Liver (tissue), 9 donors: ENCODE data around the gene OTUD7B. TPM values are rescaled to one million over a fixed set of nuclear protein-coding genes. Genes with fewer than 3 reads are reported as not detected.

ENCODE experiments used
- DNase-seq: peaks from one replicate; pipeline ENCODE4 v3.0.0-alpha.2; 2017; ENCODE audit warnings: low spot score
- H3K27ac ChIP-seq, 2 donors: one replicate each; pipeline ENCODE4 v1.7.0; 2013; ENCODE audit warnings: inconsistent platforms in 2 of 2, low read length in 2 of 2, control low read depth in 1 of 2, low read depth in 1 of 2, mild to moderate bottlenecking in 1 of 2
- H3K27me3 ChIP-seq, 4 donors: one replicate each; pipeline versions ENCODE4 v1.6.1 to v1.7.0; 2013; ENCODE audit warnings: low read length in 3 of 4, inconsistent platforms in 1 of 4, mild to moderate bottlenecking in 1 of 4, moderate library complexity in 1 of 4; ENCODE audit not compliant: control insufficient read depth in 4 of 4, insufficient read depth in 4 of 4
- H3K36me3 ChIP-seq, 4 donors: one replicate each; pipeline versions ENCODE4 v1.6.1 to v1.7.0; 2013; ENCODE audit warnings: low read length in 3 of 4, mild to moderate bottlenecking in 3 of 4, low read depth in 1 of 4, moderate library complexity in 1 of 4; ENCODE audit not compliant: control insufficient read depth in 4 of 4, insufficient read depth in 3 of 4
- H3K4me1 ChIP-seq, 4 donors: one replicate each; pipeline versions ENCODE4 v1.6.1 to v1.7.0; 2013; ENCODE audit warnings: low read length in 3 of 4, mild to moderate bottlenecking in 3 of 4, moderate library complexity in 1 of 4; ENCODE audit not compliant: control insufficient read depth in 4 of 4, insufficient read depth in 4 of 4
- H3K4me3 ChIP-seq, 3 donors: one replicate each; pipeline versions ENCODE4 v1.6.1 to v1.7.0; 2013; ENCODE audit warnings: low read length in 3 of 3, control low read depth in 1 of 3, low read depth in 1 of 3, mild to moderate bottlenecking in 1 of 3
- H3K9ac ChIP-seq, 2 donors: one replicate each; pipeline ENCODE4 v1.7.0; 2013; ENCODE audit warnings: low read length in 2 of 2, mild to moderate bottlenecking in 2 of 2, moderate library complexity in 2 of 2, control low read depth in 1 of 2, low read depth in 1 of 2
- H3K9me3 ChIP-seq, 4 donors: one replicate each; pipeline versions ENCODE4 v1.6.1 to v1.7.0; 2013; ENCODE audit warnings: low read length in 3 of 4; ENCODE audit not compliant: control insufficient read depth in 4 of 4
- CTCF ChIP-seq: fragments of 150-350 bp; IDR thresholded peaks from 2 replicates; pipeline ENCODE4 v1.5.1; 2017; ENCODE audit warnings: improper control_type of control experiment, low read depth, low read length; ENCODE audit not compliant: missing input control
- EGR1 ChIP-seq, 2 donors: IDR thresholded peaks; 2 replicates each; pipeline ENCODE4 v1.6.1; 2016 to 2018; ENCODE audit warnings: antibody characterized with exemption in 2 of 2, low read depth in 2 of 2
- FOXA1 ChIP-seq: IDR thresholded peaks from 2 replicates; pipeline ENCODE4 v1.6.1; 2016; ENCODE audit warnings: antibody characterized with exemption
- FOXA2 ChIP-seq: IDR thresholded peaks from 2 replicates; pipeline ENCODE4 v1.6.1; 2016; ENCODE audit warnings: antibody characterized with exemption
- GABPA ChIP-seq, 2 donors: IDR thresholded peaks in 1 of 2; conservative IDR thresholded peaks in 1 of 2; 2 replicates each; pipeline ENCODE4 v1.6.1; 2016; ENCODE audit warnings: antibody characterized with exemption in 2 of 2, mild to moderate bottlenecking in 1 of 2, moderate library complexity in 1 of 2
- HNF4A ChIP-seq, 2 donors: conservative IDR thresholded peaks; 2 replicates each; pipeline ENCODE4 v1.6.1; 2016; ENCODE audit warnings: antibody characterized with exemption in 2 of 2, mild to moderate bottlenecking in 2 of 2
- HNF4G ChIP-seq: IDR thresholded peaks from 2 replicates; pipeline ENCODE4 v1.6.1; 2016; ENCODE audit warnings: antibody characterized with exemption
- JUND ChIP-seq, 2 donors: IDR thresholded peaks; 2 replicates each; pipeline ENCODE4 v1.6.1; 2016; ENCODE audit warnings: antibody characterized with exemption in 2 of 2
- NR2F2 ChIP-seq: IDR thresholded peaks from 2 replicates; pipeline ENCODE4 v1.6.1; 2016; ENCODE audit warnings: antibody characterized with exemption
- RAD21 ChIP-seq, 2 donors: IDR thresholded peaks; 2 replicates each; pipeline ENCODE4 v1.6.1; 2016; ENCODE audit warnings: antibody characterized with exemption in 2 of 2, mild to moderate bottlenecking in 2 of 2
- REST ChIP-seq: IDR thresholded peaks from 2 replicates; pipeline ENCODE4 v1.6.1; 2016; ENCODE audit warnings: antibody characterized with exemption, mild to moderate bottlenecking
- RXRA ChIP-seq, 2 donors: IDR thresholded peaks; 2 replicates each; pipeline ENCODE4 v1.6.1; 2017 to 2018; ENCODE audit warnings: antibody characterized with exemption in 2 of 2, mild to moderate bottlenecking in 1 of 2
- SP1 ChIP-seq: IDR thresholded peaks from 2 replicates; pipeline ENCODE4 v1.6.1; 2018; ENCODE audit warnings: antibody characterized with exemption, mild to moderate bottlenecking
- TAF1 ChIP-seq: conservative IDR thresholded peaks from 2 replicates; pipeline ENCODE4 v1.6.1; 2016; ENCODE audit warnings: antibody characterized with exemption, mild to moderate bottlenecking
- YY1 ChIP-seq: IDR thresholded peaks from 2 replicates; pipeline ENCODE4 v1.6.1; 2016; ENCODE audit warnings: antibody characterized with exemption, mild to moderate bottlenecking
- WGBS: extraction: QIAGEN DNeasy Blood & Tissue Kit; methylation state at CpG from one replicate; pipeline ENCODE4 v1.1.7; 2013; 5-methylcytosine and 5-hydroxymethylcytosine counted together
- polyA plus RNA-seq, 2 donors: library from polyadenylated mRNA; stranded (reverse) in 1 of 2; unstranded in 1 of 2; fragments of 200-250 nt in 1 of 2; fragments of >200 nt in 1 of 2; fragmentation: Nextera tagmentation in 1 of 2; extraction: Ambion mirVana in 1 of 2; gene quantifications; one replicate each; pipeline versions ENCODE4 v1.2.1 to v1.2.3, GENCODE V29; 2013 to 2015
- total RNA-seq, 2 donors: library from RNA; depleted of rRNA; stranded (reverse); fragments of >200 nt; gene quantifications; one replicate each; pipeline ENCODE4 v1.2.3, GENCODE V29; 2014
- TF ChIP-seq, protein P1 (sequence below): IDR thresholded peaks from 2 replicates; pipeline ENCODE4 v1.6.1; 2016; ENCODE audit warnings: antibody characterized with exemption
- TF ChIP-seq, protein P2 (sequence below): IDR thresholded peaks from 2 replicates; pipeline ENCODE4 v1.6.1; 2016; ENCODE audit warnings: antibody characterized with exemption
- donor health status: healthy.
- donor health status: healthy.
- donor health status: healthy.
- donor health status: healthy.
- donor health status: healthy.

The OTUD7B gene
- total and polyA plus RNA-seq, 4 donors = 2.1 to 19.2 (median 6.9) TPM

DNA sequence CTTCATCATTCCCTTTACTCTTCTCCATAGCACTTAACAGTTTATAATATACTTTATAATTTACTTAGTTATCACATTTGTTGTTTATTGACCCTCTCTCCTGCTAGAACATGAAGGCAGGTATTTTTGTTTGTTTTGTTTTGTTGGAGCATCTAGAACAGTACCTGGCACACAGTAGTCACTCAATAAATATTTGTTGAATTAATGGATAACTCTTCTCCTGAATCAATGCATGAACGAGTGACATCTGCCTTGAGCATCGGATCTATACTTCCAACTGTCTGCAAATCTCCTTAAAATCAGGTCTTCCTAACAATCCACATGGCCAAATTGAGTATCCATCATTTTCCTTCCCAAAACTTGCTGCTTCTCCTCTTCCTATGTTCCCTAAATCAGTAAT lies 38.0 kb downstream of the OTUD7B start:
- no peaks in the 10 kb centered on the region for H3K27me3 ChIP-seq
- 37% methylated on average over 2 of the region's 2 CpGs for WGBS
- no peak for DNase-seq
- peaks cover 8 to 35% (median 18%) of the 10 kb centered on the region in 4 donors for H3K36me3 ChIP-seq
- H3K4me1 ChIP-seq = peaks cover 0 to 9% (median 3%) of the 10 kb centered on the region in 4 donors
- TF ChIP-seq, protein P1, sequence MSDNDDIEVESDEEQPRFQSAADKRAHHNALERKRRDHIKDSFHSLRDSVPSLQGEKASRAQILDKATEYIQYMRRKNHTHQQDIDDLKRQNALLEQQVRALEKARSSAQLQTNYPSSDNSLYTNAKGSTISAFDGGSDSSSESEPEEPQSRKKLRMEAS = no peak
- TF ChIP-seq CTCF (no peak), NR2F2 (no peak), TAF1 (no peak), HNF4A (conservative IDR thresholded peaks at IDR 0.05) (no peak), FOXA2 (no peak), EGR1 (IDR thresholded peaks at IDR 0.05; ENCODE audit: low read depth in 2 of 2) (no peak), FOXA1 (no peak), RAD21 (IDR thresholded peaks at IDR 0.05) (no peak), REST (no peak), SP1 (no peak)
- H3K4me3 ChIP-seq = no peak overlapping the region
- H3K9me3 ChIP-seq = no peaks in the 10 kb centered on the region
- no peak overlapping the region for H3K27ac ChIP-seq
- H3K9ac ChIP-seq = no peak overlapping the region

DNA sequence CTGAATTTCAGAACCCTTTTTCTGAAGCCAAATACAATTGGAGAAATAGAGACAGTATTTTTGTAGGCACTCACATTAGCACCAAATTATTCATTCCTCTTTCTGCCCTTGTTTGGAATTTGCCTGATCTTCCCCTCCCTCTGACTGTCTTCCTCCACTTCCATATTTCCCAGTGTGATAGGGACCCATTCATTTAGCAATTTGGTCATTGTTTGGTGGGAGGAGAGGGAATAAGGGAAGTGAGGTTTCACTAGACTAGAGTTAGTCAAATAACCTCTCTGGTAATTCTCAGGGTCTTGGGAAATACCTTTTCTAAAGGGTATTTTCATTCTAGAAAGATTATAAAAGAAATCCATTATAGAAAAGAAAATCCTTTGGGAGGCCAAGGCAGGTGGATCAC lies 42.9 kb downstream of the OTUD7B start:
- H3K4me3 ChIP-seq = no peak overlapping the region
- H3K36me3 ChIP-seq = peaks cover 4 to 40% (median 20%) of the 10 kb centered on the region in 4 donors
- H3K27ac ChIP-seq = peak overlapping the region in 1 of 2 donors; percentile 23
- H3K4me1 ChIP-seq = peaks cover 3 to 28% (median 15%) of the 10 kb centered on the region in 4 donors
- no peaks in the 10 kb centered on the region for H3K9me3 ChIP-seq
- no peak overlapping the region for H3K9ac ChIP-seq
- no peak for DNase-seq
- no peaks in the 10 kb centered on the region for H3K27me3 ChIP-seq
- TF ChIP-seq RAD21 (IDR thresholded peaks at IDR 0.05) (no peak), SP1 (no peak), JUND (IDR thresholded peaks at IDR 0.05) (no peak), HNF4G (no peak), REST (no peak), HNF4A (conservative IDR thresholded peaks at IDR 0.05) (no peak), TAF1 (no peak), CTCF (no peak), EGR1 (IDR thresholded peaks at IDR 0.05; ENCODE audit: low read depth in 2 of 2) (no peak), YY1 (no peak), GABPA (IDR thresholded peaks at IDR 0.05 in 1 of 2, conservative IDR thresholded peaks at IDR 0.05 in 1 of 2) (no peak), FOXA1 (no peak), RXRA (IDR thresholded peaks at IDR 0.05) (no peak), NR2F2 (no peak)
- TF ChIP-seq, protein P2, sequence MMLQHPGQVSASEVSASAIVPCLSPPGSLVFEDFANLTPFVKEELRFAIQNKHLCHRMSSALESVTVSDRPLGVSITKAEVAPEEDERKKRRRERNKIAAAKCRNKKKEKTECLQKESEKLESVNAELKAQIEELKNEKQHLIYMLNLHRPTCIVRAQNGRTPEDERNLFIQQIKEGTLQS = no peak
- TF ChIP-seq, protein P1 = no peak
